Natural killer cell (primary cell): ENCODE measurements around the gene OGFR. TPM values are rescaled to one million over a fixed set of nuclear protein-coding genes. Genes with fewer than 3 reads are reported as not detected.

Experiments
- ATAC-seq, 3 donors: fragments of 150-1000 bp in 2 of 3; fragments of 200-7000 bp in 1 of 3; cut with Tn5 transposase; 1 replicate in 1 of 3; 2 replicates in 2 of 3; pipeline ENCODE4 v1.10.0; 2021; ENCODE audit warnings: mild to moderate bottlenecking in 2 of 3, moderate library complexity in 2 of 3
- DNase-seq, 2 donors: peaks; one replicate each; pipeline versions ENCODE4 v3.0.0 to v3.0.0-alpha.2; 2013 to 2021; ENCODE audit warnings: mixed read lengths in 1 of 2
- H3K27ac ChIP-seq: one replicate; pipeline ENCODE4 v1.5.1; 2013; ENCODE audit warnings: mild to moderate bottlenecking, low read length
- H3K27me3 ChIP-seq: one replicate; pipeline ENCODE4 v1.6.1; 2013; ENCODE audit warnings: low read length; ENCODE audit not compliant: control insufficient read depth, insufficient read depth
- H3K36me3 ChIP-seq: one replicate; pipeline ENCODE4 v1.6.1; 2013; ENCODE audit warnings: low read length; ENCODE audit not compliant: control insufficient read depth, insufficient read depth
- H3K4me1 ChIP-seq: one replicate; pipeline ENCODE4 v1.6.1; 2013; ENCODE audit warnings: low read length; ENCODE audit not compliant: control insufficient read depth, insufficient read depth
- H3K4me3 ChIP-seq: one replicate; pipeline ENCODE4 v1.5.1; 2013; ENCODE audit warnings: low read length
- H3K9me3 ChIP-seq: one replicate; pipeline ENCODE4 v1.6.1; 2013; ENCODE audit warnings: low read length; ENCODE audit not compliant: control insufficient read depth, insufficient read depth
- H3K27ac Mint-ChIP-seq, 2 donors: one replicate each; pipeline ENCODE4 v1.8.0; 2022; ENCODE audit warnings: mild to moderate bottlenecking in 2 of 2, mixed read lengths in 2 of 2, moderate library complexity in 1 of 2
- H3K27me3 Mint-ChIP-seq, 2 donors: one replicate each; pipeline ENCODE4 v1.8.0; 2022; ENCODE audit warnings: low read depth in 2 of 2, mixed read lengths in 2 of 2
- H3K36me3 Mint-ChIP-seq: one replicate; pipeline ENCODE4 v1.8.0; 2022; ENCODE audit warnings: mixed read lengths
- H3K4me1 Mint-ChIP-seq, 2 donors: one replicate each; pipeline ENCODE4 v1.8.0; 2022; ENCODE audit warnings: mixed read lengths in 2 of 2
- H3K4me3 Mint-ChIP-seq: one replicate; pipeline ENCODE4 v1.8.0; 2022; ENCODE audit warnings: mild to moderate bottlenecking, moderate library complexity, mixed read lengths
- H3K9me3 Mint-ChIP-seq, 2 donors: one replicate each; pipeline ENCODE4 v1.8.0; 2022; ENCODE audit warnings: mixed read lengths in 2 of 2
- CTCF ChIP-seq: fragments of 200-600 bp; IDR thresholded peaks from one replicate; pipeline ENCODE4 v1.8.0; 2022; ENCODE audit warnings: antibody characterized with exemption
- WGBS: methylation state at CpG from one replicate; pipeline ENCODE4 v1.1.7; 2013; ENCODE audit warnings: missing lambda C conversion rate; ENCODE audit not compliant: insufficient coverage; 5-methylcytosine and 5-hydroxymethylcytosine counted together
- intact Hi-C: fragments of 100-400 bp; cut with micrococcal nuclease; formaldehyde crosslinking; loops from one replicate; pipeline ENCODE4 v1.14.2; 2022
- total RNA-seq, 4 donors: library from RNA; stranded (reverse); fragments of 120-200 nt in 1 of 4; gene quantifications; one replicate each; pipeline versions ENCODE4 v1.2.3 to v1.2.4, GENCODE V29; 2013 to 2022

OGFR gene
- total RNA-seq, 3 donors from 2014 or later (not counting 1 experiment from before 2014, with no cell fraction given), result 71.0 to 84.0 (median 83.0) TPM

GRCh38 chr20:62820962-62821725 is 16.5 kb downstream of the OGFR start:
- H3K9me3 ChIP-seq, result no peaks in the 10 kb centered on the region
- H3K4me3 ChIP-seq, result no peak overlapping the region
- DNase-seq (no peak), ATAC-seq (no peak)
- no peaks in the 10 kb centered on the region for H3K9me3 Mint-ChIP-seq
- peaks cover 20% of the 10 kb centered on the region for H3K27me3 ChIP-seq
- H3K27ac Mint-ChIP-seq, result no peak overlapping the region
- TF ChIP-seq CTCF, result no peak
- 93% methylated on average over 19 of the region's 19 CpGs for WGBS
- H3K36me3 Mint-ChIP-seq, result no peaks in the 10 kb centered on the region
- H3K27me3 Mint-ChIP-seq, result peaks cover 0 to 8% of the 10 kb centered on the region in 2 donors
- H3K4me1 ChIP-seq, result peaks cover 21% of the 10 kb centered on the region
- H3K27ac ChIP-seq, result no peak overlapping the region
- no peaks in the 10 kb centered on the region for H3K4me1 Mint-ChIP-seq
- intact Hi-C loops, result no loop called here
- no peak overlapping the region for H3K4me3 Mint-ChIP-seq
- no peaks in the 10 kb centered on the region for H3K36me3 ChIP-seq

- Histone ChIP-seq H3K27ac (no peak overlapping the region), H3K27me3 (peaks cover 15% of the 10 kb centered on the region), H3K36me3 (no peaks in the 10 kb centered on the region), H3K4me3 (no peak overlapping the region), H3K9me3 (no peaks in the 10 kb centered on the region), H3K4me1 (peaks cover 16% of the 10 kb centered on the region)
- WGBS, result 93% methylated on average over 12 of the region's 12 CpGs
- intact Hi-C loops, result no loop called here
- ATAC-seq, result no peak
- no peaks in the 10 kb centered on the region for H3K4me1 Mint-ChIP-seq
- H3K4me3 Mint-ChIP-seq, result no peak overlapping the region
- H3K27me3 Mint-ChIP-seq, result peaks cover 0 to 8% of the 10 kb centered on the region in 2 donors
- no peak for TF ChIP-seq CTCF
- no peaks in the 10 kb centered on the region for H3K9me3 Mint-ChIP-seq
- no peak for DNase-seq
- no peaks in the 10 kb centered on the region for H3K36me3 Mint-ChIP-seq
- H3K27ac Mint-ChIP-seq, result no peak overlapping the region
These were observed 17.1 kb downstream of the OGFR start for GRCh38 chr20:62821726-62822210.

- ATAC-seq (no peak), DNase-seq (no peak)
- Histone ChIP-seq H3K9me3 (no peaks in the 10 kb centered on the region), H3K36me3 (no peaks in the 10 kb centered on the region), H3K4me1 (peaks cover 16% of the 10 kb centered on the region), H3K27ac (no peak overlapping the region), H3K27me3 (peaks cover 15% of the 10 kb centered on the region), H3K4me3 (no peak overlapping the region)
- H3K4me3 Mint-ChIP-seq, result no peak overlapping the region
- no peaks in the 10 kb centered on the region for H3K9me3 Mint-ChIP-seq
- intact Hi-C loops, result no loop called here
- H3K36me3 Mint-ChIP-seq, result no peaks in the 10 kb centered on the region
- 78% methylated on average over 7 of the region's 7 CpGs for WGBS
- H3K4me1 Mint-ChIP-seq, result no peaks in the 10 kb centered on the region
- no peak for TF ChIP-seq CTCF
- H3K27me3 Mint-ChIP-seq, result peaks cover 0 to 8% of the 10 kb centered on the region in 2 donors
- no peak overlapping the region for H3K27ac Mint-ChIP-seq
These were observed 17.7 kb downstream of the OGFR start for GRCh38 chr20:62822239-62822787.
